Thoracic aorta endothelial cell (primary cell): ENCODE data around the gene RCOR2. TPM values are rescaled to one million over a fixed set of nuclear protein-coding genes. Genes with fewer than 3 reads are reported as not detected.

Experiments used
- small RNA-seq: library from RNA; depleted of rRNA; stranded (forward); fragments of <200 nt; gene quantifications from one replicate; pipeline ENCODE3, GENCODE V24; 2012
- total RNA-seq: library from RNA; depleted of rRNA; stranded (reverse); fragments of >200 nt; gene quantifications from 2 replicates; pipeline ENCODE4 v1.2.3, GENCODE V29; 2012

Gene RCOR2
- total RNA-seq, result 0.36 and 0.40 TPM in 2 replicates

GRCh38 chr11:63916837-63917691, at the start of gene RCOR2:
Gene RCOR2 (minus strand): TSS chr11:63917164. CDS start chr11:63916456, 708 bp downstream.

GRCh38 chr11:63938479-63939396, 21.8 kb upstream of the RCOR2 start, which contains the start of gene NAA40:
Gene NAA40 (plus strand): TSS chr11:63939002. CDS start chr11:63939097, 95 bp downstream.

Small RNA genes within 50 kb of the gene (small RNA-seq; reads per million reads assigned to genes)
- not detected for gene RNU6-1306P

Other genes with a start within 250 kb of the RCOR2 start
- gene ATL3, start 245.8 kb downstream of the RCOR2 start, total RNA-seq, result 131 and 149 TPM in 2 replicates
- gene RTN3, start 235.7 kb downstream of the RCOR2 start, total RNA-seq, result 114 and 125 TPM in 2 replicates
- gene ZFTA, start 148.4 kb downstream of the RCOR2 start, total RNA-seq, result 18.9 and 23.3 TPM in 2 replicates
- 27.4 and 32.6 TPM in 2 replicates for gene SPINDOC, start 103.7 kb downstream of the RCOR2 start, total RNA-seq
- gene MARK2, start 78.1 kb downstream of the RCOR2 start, total RNA-seq, result 26.1 and 29.2 TPM in 2 replicates
- gene NAA40, start 21.8 kb upstream of the RCOR2 start, total RNA-seq, result 19.8 and 23.0 TPM in 2 replicates
- 188 and 250 TPM in 2 replicates for gene COX8A, start 57.5 kb upstream of the RCOR2 start, total RNA-seq
- 41.8 and 53.3 TPM in 2 replicates for gene OTUB1, start 69.3 kb upstream of the RCOR2 start, total RNA-seq
- not detected in 2 replicates for gene FLRT1, start 118.8 kb upstream of the RCOR2 start, total RNA-seq
- gene MACROD1, start 248.9 kb upstream of the RCOR2 start, total RNA-seq, result 12.4 and 18.5 TPM in 2 replicates